Stimulated activated CD4-positive, alpha-beta T cell treated with anti-CD3 and anti-CD28 coated beads, Interleukin-2, amount 100 ng/mL, for 24 hours (primary cell): Measurements from ENCODE around the gene STARD13.

ENCODE experiments used
- DNase-seq, 2 donors: peaks; one replicate each; pipeline ENCODE4 v3.0.0-alpha.2; 2020

The STARD13 gene

DNA sequence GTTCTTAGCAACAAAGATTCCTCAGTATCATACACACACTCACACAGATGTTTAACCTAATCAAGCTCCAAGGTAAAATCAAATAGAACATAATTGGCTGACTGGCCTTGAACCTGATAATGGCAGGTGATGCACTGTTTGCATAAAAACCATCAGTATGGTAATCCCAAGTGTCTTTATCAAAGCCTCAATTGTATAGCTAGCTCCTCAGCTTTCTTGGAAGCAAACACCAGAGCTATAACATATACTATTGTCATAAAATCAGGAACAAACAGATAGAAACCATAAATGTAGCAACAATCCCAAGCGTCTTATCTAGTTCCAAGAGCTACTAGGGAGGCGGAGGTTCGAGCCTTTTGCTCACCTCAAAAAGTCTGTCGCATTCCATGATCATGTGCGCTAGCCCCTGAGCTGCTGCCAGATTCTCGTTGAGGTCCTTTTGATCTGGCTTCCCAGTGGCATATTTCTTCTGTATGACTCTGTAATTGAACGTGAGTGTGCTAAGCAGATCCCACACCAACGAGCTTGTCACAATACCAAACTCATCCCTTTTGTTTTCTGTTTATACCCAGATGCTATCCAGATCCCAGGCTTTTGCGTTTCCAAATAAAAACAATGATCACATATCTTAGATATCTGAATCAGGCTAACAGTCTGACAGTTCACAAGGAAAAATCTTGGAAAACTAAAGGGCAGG, 174.0 kb downstream of the STARD13 start:
- DNase-seq: no peak

DNA sequence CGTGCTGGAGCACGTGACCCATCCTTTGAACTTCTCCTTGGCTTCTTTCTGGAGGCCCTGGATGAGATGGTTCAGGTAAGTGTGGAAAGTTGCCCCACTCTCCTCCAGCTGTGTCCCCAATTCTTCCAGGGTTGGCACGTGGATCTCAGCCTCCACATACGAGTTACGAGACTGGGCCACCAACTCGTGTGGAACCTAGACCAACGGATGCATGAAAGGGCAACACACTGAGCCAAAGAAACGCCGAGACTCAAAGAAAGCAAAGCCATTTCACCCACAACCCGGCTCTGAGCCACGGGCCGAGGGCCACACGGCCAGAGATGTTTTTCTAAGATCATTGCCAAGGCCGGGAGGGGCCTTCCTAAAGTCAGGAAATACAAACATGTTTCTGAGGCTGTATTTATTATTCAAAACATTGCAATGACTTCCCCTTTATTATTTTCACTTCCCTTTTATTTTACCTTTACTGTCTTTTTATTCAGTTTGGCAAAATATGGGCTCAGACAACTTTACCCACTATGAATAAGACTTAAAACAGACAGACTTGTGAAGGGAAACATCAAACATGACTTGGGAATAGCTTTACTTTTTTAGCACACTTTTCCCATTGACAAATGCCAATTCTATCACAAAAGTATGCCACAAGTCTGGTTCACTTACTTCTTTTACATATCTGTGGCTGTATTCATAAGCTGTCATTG, 174.7 kb downstream of the STARD13 start:
- no peak for DNase-seq

GRCh38 chr13:33110386-33110712, 175.2 kb downstream of the STARD13 start:
- no peak for DNase-seq

- DNase-seq: no peak
Observed at GRCh38 chr13:33109801-33110200, 175.8 kb downstream of the STARD13 start.

- DNase-seq: no peak
Observed at GRCh38 chr13:33109271-33109697, 176.3 kb downstream of the STARD13 start.

GRCh38 chr13:33108620-33109019, 176.9 kb downstream of the STARD13 start:
- no peak for DNase-seq

- no peak for DNase-seq
Observed at GRCh38 chr13:33107361-33107760, 178.2 kb downstream of the STARD13 start.

- DNase-seq: no peak
Observed at GRCh38 chr13:33106656-33107360, 178.7 kb downstream of the STARD13 start.

DNA sequence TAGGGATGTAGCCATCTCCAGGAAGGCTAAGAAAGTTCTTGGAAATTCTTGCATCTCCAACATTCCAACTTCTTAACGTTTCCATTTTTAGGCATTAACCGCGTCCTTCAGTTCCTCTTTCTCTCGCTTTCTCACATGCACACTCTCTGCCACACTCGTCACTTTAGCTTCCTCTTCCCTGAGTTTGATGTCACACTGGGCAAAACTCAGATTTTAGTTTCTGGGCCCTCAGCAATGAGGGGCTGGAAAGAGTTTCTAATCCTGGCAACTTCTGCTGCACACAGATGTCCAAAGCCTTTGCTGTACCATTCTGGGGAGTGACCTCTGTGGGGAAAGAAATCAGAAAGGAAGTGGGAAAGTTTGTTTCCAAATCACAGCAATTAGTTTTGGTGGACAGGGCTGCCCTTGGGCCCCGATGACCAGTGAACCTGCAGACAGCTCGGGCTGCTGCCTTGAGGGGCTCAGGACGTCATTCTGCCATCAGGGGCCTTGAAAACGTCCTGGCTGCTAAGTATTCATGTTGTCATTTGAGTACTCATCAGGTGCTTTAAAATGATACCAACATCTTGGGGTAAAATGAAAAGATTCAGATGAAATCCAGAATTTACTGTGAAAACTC, 180.1 kb downstream of the STARD13 start:
- DNase-seq: no peak

GRCh38 chr13:33103457-33103856, 182.1 kb downstream of the STARD13 start:
- DNase-seq: no peak

DNA sequence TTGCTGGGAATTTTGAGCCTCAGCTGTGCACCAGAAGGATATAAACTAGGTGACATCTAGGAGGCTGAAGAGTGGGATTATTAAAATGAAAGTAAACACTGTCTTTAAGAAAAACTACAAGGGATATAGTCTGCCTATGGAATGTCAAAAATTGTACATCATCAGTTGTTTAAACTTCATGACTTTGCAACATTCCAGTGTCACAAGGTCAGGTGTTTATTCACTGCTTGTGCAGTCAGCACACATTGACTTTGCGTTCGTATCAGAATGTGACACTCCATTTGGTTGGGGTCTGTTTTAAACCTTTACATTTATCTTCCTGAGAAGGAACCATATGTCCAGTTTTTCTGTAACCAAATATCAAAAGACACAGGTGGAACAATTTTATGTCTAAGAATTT, 183.7 kb downstream of the STARD13 start:
- DNase-seq: no peak

- DNase-seq: no peak
Observed at GRCh38 chr13:33100886-33101285, 184.7 kb downstream of the STARD13 start.

- DNase-seq: no peak
Observed at GRCh38 chr13:33099860-33100259, 185.7 kb downstream of the STARD13 start.

DNA sequence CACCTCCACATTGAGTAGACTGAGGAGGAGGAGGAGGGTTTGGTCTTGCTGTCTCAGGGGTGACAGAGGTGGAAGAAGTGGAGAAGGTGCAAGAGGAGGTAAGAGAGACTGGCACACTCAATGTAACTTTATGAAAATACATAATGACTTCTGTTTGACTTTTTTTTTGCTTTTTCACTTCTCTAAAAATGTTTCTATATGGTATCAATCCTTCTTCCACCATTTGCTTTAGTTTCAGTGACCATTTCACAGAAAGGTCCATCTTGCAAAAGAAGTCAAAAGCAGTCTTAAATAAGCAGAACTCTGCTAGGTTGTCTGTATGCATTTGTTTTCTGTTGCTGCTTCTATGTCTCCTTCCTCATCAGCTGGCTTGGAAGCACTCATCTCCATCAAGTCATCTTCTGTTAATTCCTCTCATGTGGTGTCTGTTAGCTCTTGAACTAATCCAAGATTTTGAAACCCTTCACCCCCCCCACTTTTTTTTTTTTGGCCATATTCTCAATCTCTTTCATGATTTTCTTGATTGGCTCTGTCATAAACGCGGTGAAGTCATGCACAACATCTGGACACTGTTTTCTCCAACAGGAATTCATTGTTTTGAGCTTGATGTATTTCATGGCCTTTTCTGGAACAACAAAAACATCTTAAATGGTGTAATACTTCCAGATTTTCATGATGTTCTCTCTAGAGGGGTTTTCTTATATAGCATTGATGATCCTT, 188.5 kb downstream of the STARD13 start:
- no peak for DNase-seq

DNA sequence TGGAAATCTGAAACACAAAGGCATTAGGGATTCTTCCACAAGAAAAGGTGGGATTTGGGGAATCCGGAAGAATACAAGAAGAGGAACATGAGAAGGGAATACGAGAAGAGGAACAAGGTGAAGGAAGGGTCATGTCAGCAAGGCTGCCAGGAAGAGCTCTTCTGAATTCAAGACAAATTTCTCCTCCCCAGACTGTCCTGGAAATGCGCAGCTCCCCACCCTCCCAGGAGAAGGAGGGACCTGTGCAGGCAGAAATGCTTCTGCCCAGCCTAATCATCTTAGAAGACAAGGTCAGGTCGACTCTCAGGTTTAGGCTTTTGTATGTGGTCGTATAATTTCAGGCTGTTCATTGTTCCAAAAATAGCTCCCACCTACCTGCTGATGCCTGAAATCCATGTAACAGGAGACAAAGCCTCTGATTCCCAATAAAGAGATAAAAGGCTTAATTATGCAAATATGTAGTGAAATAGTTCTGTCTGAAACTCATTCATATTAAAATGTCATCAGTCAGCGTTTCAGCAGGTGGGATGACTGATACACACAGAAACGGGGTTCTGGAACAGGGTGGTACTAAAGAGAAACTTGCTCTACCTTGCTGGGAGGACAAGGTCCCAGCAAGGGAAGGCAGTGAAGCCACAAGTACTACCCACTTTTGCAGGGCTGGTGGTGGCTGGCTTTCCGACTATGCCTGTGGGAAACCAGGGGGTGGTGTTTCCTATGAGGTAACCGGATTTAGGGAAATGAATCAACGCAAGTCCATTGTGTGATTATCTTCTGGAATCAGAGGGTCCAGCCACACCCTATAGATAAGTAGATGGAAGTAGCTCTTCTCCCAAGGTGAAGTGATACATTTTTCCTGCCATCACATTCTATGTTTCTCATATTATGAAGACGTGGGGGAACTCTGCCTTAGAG, 193.2 kb downstream of the STARD13 start:
- DNase-seq: no peak

DNA sequence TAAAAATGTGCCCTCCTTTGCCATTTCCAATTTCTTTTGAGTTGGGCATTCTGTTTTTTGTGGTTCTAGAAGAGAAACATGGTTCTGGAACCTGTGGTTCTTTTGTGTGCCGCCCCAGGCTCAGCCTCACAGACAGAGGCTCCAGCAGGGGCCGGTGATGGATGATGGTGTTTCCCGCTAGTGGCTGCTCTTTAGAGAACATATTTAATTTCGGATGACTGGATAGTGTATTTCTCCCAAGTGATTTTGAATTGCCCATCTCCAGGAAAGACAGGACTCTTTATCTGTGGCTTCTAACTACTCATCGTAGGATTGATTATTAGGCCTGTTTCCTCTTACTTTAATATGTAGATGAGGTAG, 194.2 kb downstream of the STARD13 start:
- no peak for DNase-seq

DNA sequence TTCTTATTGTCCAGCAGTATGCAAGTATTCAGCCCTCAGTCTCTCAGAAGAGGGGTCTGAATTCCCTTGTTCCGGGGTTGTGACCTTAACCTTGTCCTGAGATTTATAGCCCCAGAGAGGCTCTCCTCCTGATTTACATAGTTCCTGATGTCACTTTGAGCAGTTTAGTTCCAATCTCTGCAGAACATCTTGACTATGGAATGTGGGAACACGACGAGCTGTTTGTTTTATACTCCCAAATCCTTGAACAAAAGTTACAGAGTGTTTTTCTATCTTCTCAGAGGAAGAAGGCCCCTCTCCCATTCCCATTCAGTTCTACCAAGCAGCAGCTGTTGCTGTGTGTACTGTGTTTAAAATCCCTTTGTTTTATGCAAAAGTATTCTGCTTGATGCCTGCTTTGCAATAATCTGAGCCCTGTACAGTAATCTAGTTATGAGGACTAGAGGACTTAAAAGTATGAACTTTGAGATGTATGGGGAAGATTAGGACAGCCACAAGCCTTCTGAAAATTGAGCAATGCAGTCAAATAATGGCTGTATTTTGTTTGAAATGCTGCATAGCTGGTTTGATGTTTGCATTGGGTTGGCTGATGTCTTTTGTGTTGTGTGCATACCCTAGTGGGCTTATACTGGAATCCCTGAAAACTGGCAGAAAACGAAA, 194.7 kb downstream of the STARD13 start:
- no peak for DNase-seq

DNA sequence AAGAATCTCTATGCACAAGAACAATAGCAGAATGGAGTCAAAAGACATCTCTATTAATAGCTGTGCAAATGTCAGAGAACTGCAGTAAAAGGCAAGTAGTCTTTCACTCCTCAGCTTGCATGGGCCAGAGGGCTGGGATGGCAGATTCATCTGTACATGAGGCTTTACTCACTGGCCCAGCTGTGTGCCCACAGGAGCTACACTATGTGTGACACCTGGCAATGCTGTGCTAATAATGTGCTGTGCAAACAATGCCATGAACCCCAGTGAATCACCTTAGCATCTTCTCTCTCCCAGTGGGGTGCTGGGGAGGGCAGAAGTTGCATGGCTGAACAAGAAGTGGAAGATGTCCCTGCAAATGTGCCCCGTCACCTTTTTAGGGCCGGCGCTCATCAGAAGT, 196.2 kb downstream of the STARD13 start:
- no peak for DNase-seq

DNA sequence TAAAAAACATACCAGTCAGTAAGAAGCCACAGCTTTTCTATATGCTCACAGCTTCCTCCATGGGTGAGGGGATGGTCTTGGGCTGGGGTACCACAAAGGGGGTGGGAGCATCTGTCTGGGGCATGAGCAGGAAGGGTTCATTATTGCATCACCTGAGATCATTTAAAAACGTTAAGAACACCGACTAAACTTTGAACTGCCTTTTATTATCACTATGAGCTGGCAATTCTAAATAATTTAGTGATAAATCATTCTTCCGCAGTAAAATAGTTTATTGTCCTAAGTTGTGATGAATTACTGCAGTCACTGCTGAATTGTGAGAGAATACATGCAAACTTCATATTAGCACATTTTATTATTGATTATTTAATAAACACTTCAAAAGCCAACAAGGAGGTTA, 197.8 kb downstream of the STARD13 start:
- no peak for DNase-seq

GRCh38 chr13:33087091-33087490, 198.5 kb downstream of the STARD13 start:
- DNase-seq: no peak

DNA sequence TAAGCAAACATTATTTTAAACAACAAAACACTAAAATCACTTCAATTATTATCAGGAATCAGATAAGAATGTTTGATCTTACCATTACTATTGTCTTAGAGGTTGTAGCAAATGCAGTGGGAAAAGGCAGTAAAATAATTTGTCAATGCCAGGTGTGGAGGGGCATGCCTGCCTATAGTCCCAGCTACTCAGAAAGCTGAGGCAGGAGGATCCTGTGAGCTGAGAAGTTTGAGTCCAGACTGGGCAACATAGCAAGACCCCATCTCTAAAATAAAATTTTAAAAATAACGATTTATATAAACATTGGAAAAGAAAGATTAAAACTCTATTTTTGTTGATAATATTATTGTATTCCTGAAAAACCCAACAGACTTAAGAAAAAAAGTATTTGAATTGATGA, 202.5 kb downstream of the STARD13 start:
- no peak for DNase-seq
